WTC11 (cell line): Measurements from ENCODE around the gene ARHGAP20. TPM values are rescaled to one million over a fixed set of nuclear protein-coding genes. Genes with fewer than 3 reads are reported as not detected.

Experiments
- ATAC-seq: fragments of 200-7000 bp; cut with Tn5 transposase; 2 replicates; pipeline ENCODE4 v1.10.0; 2021; ENCODE audit warnings: mild to moderate bottlenecking, moderate library complexity
- CTCF ChIA-PET: fragments of 300-600 bp; sonication (Branson Sonifier 250); formaldehyde crosslinking; loops from one replicate; lab custom pipeline; 2021; ENCODE audit warnings: antibody characterized with exemption; lab: Charles Lee
- POLR2A ChIA-PET: fragments of 350-600 bp; sonication (Branson Sonifier 250); formaldehyde crosslinking; loops from one replicate; lab custom pipeline; 2021; ENCODE audit warnings: antibody characterized with exemption; lab: Charles Lee
- DNase-seq: peaks from one replicate; pipeline ENCODE4 v3.0.0; 2021; ENCODE audit warnings: low spot score
- H3K27ac Mint-ChIP-seq: 2 replicates; pipeline ENCODE4 v1.8.0; 2021; ENCODE audit warnings: mixed read lengths
- H3K27me3 Mint-ChIP-seq: 2 replicates; pipeline ENCODE4 v1.8.0; 2021; ENCODE audit warnings: low read depth, mild to moderate bottlenecking, moderate library complexity, mixed read lengths
- H3K36me3 Mint-ChIP-seq: 2 replicates; pipeline ENCODE4 v1.8.0; 2021; ENCODE audit warnings: mixed read lengths
- H3K4me1 Mint-ChIP-seq: 2 replicates; pipeline ENCODE4 v1.8.0; 2022; ENCODE audit warnings: mixed read lengths
- H3K4me3 Mint-ChIP-seq: 2 replicates; pipeline ENCODE4 v1.8.0; 2021; ENCODE audit warnings: mild to moderate bottlenecking, moderate library complexity, mixed read lengths
- H3K9me3 Mint-ChIP-seq: 2 replicates; pipeline ENCODE4 v1.8.0; 2021; ENCODE audit warnings: mixed read lengths
- CBFB ChIP-seq: sonication (generic); formaldehyde crosslinking; IDR thresholded peaks from 2 replicates; pipeline ENCODE4 v1.8.1; 2022; ENCODE audit warnings: mild to moderate bottlenecking, low read depth, missing genetic modification reagents
- ESRRA ChIP-seq: sonication (generic); formaldehyde crosslinking; IDR thresholded peaks from 2 replicates; pipeline ENCODE4 v1.8.1; 2022; ENCODE audit warnings: mild to moderate bottlenecking, missing genetic modification reagents, borderline replicate concordance
- FOXJ3 ChIP-seq: sonication (generic); formaldehyde crosslinking; IDR thresholded peaks from 2 replicates; pipeline ENCODE4 v1.9.0; 2021; ENCODE audit warnings: missing genetic modification reagents, mild to moderate bottlenecking, borderline replicate concordance
- GRHL2 ChIP-seq: fragments of 250-450 bp; sonication (Bioruptor Pico); IDR thresholded peaks from 2 replicates; pipeline ENCODE4 v1.8.0; 2022; ENCODE audit warnings: mild to moderate bottlenecking, moderate library complexity; ENCODE audit not compliant: insufficient replicate concordance, severe bottlenecking
- GTF2I ChIP-seq: fragments of 250-450 bp; sonication (Bioruptor Pico); conservative IDR thresholded peaks from 2 replicates; pipeline ENCODE4 v1.4.0; 2021; ENCODE audit warnings: mild to moderate bottlenecking
- HMGA2 ChIP-seq: fragments of 250-450 bp; sonication (Bioruptor Pico); IDR thresholded peaks from 2 replicates; pipeline ENCODE4 v1.4.0; 2021; ENCODE audit warnings: mild to moderate bottlenecking, moderate library complexity
- IRF2 ChIP-seq: sonication (generic); formaldehyde crosslinking; IDR thresholded peaks from 2 replicates; pipeline ENCODE4 v1.8.0; 2022; ENCODE audit warnings: low read depth, missing genetic modification reagents, borderline replicate concordance
- JUN ChIP-seq: sonication (generic); formaldehyde crosslinking; IDR thresholded peaks from 2 replicates; pipeline ENCODE4 v1.8.0; 2023; ENCODE audit warnings: mild to moderate bottlenecking, missing genetic modification reagents
- MLX ChIP-seq: sonication (generic); formaldehyde crosslinking; IDR thresholded peaks from 2 replicates; pipeline ENCODE4 v1.8.1; 2023; ENCODE audit warnings: mild to moderate bottlenecking, missing genetic modification reagents, moderate library complexity
- NFE2L1 ChIP-seq: sonication (generic); formaldehyde crosslinking; IDR thresholded peaks from 2 replicates; pipeline ENCODE4 v1.8.1; 2023; ENCODE audit warnings: missing genetic modification reagents
- NR1H2 ChIP-seq: sonication (generic); formaldehyde crosslinking; IDR thresholded peaks from 2 replicates; pipeline ENCODE4 v1.9.0; 2021; ENCODE audit warnings: mild to moderate bottlenecking, moderate library complexity, missing genetic modification reagents
- NR3C1 ChIP-seq: sonication (generic); formaldehyde crosslinking; conservative IDR thresholded peaks from 2 replicates; pipeline ENCODE4 v1.8.1; 2023; ENCODE audit warnings: low read depth, mild to moderate bottlenecking, missing genetic modification reagents
- OVOL2 ChIP-seq: fragments of 250-450 bp; sonication (Bioruptor Pico); IDR thresholded peaks from 2 replicates; pipeline ENCODE4 v1.9.0; 2021; ENCODE audit warnings: mild to moderate bottlenecking, borderline replicate concordance
- SP1 ChIP-seq: sonication (generic); formaldehyde crosslinking; conservative IDR thresholded peaks from 2 replicates; pipeline ENCODE4 v1.8.1; 2022; ENCODE audit warnings: missing genetic modification reagents
- ZBTB21 ChIP-seq: sonication (generic); formaldehyde crosslinking; IDR thresholded peaks from 2 replicates; pipeline ENCODE4 v1.8.1; 2023; ENCODE audit warnings: mild to moderate bottlenecking, missing genetic modification reagents, borderline replicate concordance
- ZBTB43 ChIP-seq: sonication (generic); formaldehyde crosslinking; IDR thresholded peaks from 2 replicates; pipeline ENCODE4 v1.8.1; 2023; ENCODE audit warnings: mild to moderate bottlenecking, missing genetic modification reagents
- ZNF317 ChIP-seq: sonication (generic); formaldehyde crosslinking; IDR thresholded peaks from 2 replicates; pipeline ENCODE4 v1.8.1; 2023; ENCODE audit warnings: low read depth, mild to moderate bottlenecking, moderate library complexity, missing genetic modification reagents, borderline replicate concordance
- ZNF423 ChIP-seq: fragments of 250-450 bp; sonication (Bioruptor Pico); IDR thresholded peaks from 2 replicates; pipeline ENCODE4 v2.1.2; 2022; ENCODE audit warnings: mild to moderate bottlenecking, moderate library complexity
- ZNF671 ChIP-seq: fragments of 250-450 bp; sonication (Bioruptor Pico); IDR thresholded peaks from 2 replicates; pipeline ENCODE4 v1.8.0; 2021; ENCODE audit warnings: mild to moderate bottlenecking
- total RNA-seq: library from RNA; stranded (reverse); gene quantifications from 3 replicates; pipeline ENCODE4 v1.2.3, GENCODE V29; 2021
- TF ChIP-seq, protein P1 (sequence below): fragments of 200-600 bp; IDR thresholded peaks from 2 replicates; pipeline ENCODE4 v1.8.0; 2022; ENCODE audit warnings: antibody characterized with exemption
- TF ChIP-seq, protein P2 (sequence below): fragments of 250-450 bp; sonication (Bioruptor Pico); IDR thresholded peaks from 2 replicates; pipeline ENCODE4 v2.1.2; 2022; ENCODE audit warnings: mild to moderate bottlenecking, moderate library complexity
- TF ChIP-seq, protein P3 (sequence below): fragments of 250-450 bp; sonication (Bioruptor Pico); IDR thresholded peaks from 2 replicates; pipeline ENCODE4 v1.9.0; 2021; ENCODE audit warnings: moderate library complexity, mild to moderate bottlenecking, inconsistent platforms, borderline replicate concordance
- TF ChIP-seq, protein P4 (sequence below): sonication (generic); formaldehyde crosslinking; IDR thresholded peaks from 2 replicates; pipeline ENCODE4 v1.8.1; 2022; ENCODE audit warnings: low read depth, missing genetic modification reagents, borderline replicate concordance
- TF ChIP-seq, protein P5 (sequence below): sonication (generic); formaldehyde crosslinking; IDR thresholded peaks from 2 replicates; pipeline ENCODE4 v1.8.1; 2022; ENCODE audit warnings: missing genetic modification reagents, borderline replicate concordance
- TF ChIP-seq, protein P6 (sequence below): sonication (generic); formaldehyde crosslinking; IDR thresholded peaks from 2 replicates; pipeline ENCODE4 v1.8.1; 2022; ENCODE audit warnings: mild to moderate bottlenecking, missing genetic modification reagents, moderate library complexity, borderline replicate concordance

ARHGAP20 gene
- total RNA-seq, 1 experiment from 2014 or later, result 0.15 TPM

DNA sequence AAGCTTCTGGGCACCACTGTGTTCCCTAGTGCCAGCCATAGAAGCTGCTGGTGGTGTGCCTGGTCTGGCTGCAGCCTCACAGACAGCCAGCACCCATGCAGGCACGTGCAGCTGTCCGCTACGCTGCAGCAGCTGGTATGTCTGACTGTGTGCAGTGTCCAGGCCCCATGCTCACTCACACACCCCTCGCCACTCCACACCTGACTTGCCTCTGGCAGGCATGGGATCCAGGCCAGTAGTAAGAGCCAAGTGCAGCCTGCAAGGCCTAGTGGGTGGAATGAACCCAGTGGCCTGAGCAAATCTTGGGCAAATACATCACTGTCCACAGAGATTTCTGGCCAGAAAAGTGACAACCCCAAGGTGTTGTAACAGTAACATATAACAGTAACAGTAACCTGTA lies 111.9 kb downstream of the ARHGAP20 start (continued):
- TF ChIP-seq, protein P1, sequence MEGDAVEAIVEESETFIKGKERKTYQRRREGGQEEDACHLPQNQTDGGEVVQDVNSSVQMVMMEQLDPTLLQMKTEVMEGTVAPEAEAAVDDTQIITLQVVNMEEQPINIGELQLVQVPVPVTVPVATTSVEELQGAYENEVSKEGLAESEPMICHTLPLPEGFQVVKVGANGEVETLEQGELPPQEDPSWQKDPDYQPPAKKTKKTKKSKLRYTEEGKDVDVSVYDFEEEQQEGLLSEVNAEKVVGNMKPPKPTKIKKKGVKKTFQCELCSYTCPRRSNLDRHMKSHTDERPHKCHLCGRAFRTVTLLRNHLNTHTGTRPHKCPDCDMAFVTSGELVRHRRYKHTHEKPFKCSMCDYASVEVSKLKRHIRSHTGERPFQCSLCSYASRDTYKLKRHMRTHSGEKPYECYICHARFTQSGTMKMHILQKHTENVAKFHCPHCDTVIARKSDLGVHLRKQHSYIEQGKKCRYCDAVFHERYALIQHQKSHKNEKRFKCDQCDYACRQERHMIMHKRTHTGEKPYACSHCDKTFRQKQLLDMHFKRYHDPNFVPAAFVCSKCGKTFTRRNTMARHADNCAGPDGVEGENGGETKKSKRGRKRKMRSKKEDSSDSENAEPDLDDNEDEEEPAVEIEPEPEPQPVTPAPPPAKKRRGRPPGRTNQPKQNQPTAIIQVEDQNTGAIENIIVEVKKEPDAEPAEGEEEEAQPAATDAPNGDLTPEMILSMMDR, result no peak
- TF ChIP-seq GRHL2 (CRISPR knock-in tag) (no peak), NFE2L1 (CRISPR knock-in tag) (no peak), IRF2 (CRISPR knock-in tag) (no peak), ZNF423 (CRISPR knock-in tag) (no peak), ZNF317 (CRISPR knock-in tag) (no peak), NR3C1 (CRISPR knock-in tag) (no peak), SP1 (CRISPR knock-in tag) (no peak)
- TF ChIP-seq, protein P2, sequence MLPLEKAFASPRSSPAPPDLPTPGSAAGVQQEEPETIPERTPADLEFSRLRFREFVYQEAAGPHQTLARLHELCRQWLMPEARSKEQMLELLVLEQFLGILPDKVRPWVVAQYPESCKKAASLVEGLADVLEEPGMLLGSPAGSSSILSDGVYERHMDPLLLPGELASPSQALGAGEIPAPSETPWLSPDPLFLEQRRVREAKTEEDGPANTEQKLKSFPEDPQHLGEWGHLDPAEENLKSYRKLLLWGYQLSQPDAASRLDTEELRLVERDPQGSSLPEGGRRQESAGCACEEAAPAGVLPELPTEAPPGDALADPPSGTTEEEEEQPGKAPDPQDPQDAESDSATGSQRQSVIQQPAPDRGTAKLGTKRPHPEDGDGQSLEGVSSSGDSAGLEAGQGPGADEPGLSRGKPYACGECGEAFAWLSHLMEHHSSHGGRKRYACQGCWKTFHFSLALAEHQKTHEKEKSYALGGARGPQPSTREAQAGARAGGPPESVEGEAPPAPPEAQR, result no peak
- TF ChIP-seq, protein P3, sequence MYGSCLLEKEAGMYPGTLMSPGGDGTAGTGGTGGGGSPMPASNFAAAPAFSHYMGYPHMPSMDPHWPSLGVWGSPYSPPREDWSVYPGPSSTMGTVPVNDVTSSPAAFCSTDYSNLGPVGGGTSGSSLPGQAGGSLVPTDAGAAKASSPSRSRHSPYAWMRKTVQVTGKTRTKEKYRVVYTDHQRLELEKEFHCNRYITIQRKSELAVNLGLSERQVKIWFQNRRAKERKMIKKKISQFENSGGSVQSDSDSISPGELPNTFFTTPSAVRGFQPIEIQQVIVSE (CRISPR knock-in tag), result no peak
- TF ChIP-seq, all 79 proteins: peak for 0

DNA sequence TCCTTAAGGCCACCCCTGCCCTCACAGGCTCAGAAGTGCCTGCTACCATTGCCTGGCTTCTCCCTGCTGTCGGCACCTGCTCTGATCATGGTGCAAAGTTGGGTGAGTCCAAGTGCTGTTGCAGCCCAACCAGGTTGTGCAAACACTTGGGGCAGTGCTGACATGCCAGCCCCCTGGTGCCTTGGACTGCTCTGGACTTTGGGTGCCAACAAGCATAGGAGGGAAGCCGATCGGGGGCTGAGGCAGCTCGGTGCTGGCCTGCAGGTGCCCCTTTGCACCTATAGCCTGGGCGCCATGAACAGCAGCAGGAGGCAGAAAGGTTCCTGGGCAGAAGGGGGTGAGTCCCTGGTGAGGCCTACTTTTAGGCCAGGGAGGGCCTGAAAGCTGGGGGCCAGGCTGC lies 113.0 kb downstream of the ARHGAP20 start:
- ATAC-seq (no peak), DNase-seq (no peak)
- no peak overlapping the region for H3K4me3 Mint-ChIP-seq
- H3K27me3 Mint-ChIP-seq, result no peaks in the 10 kb centered on the region
- ChIA-PET CTCF (no interaction called here), POLR2A (no interaction called here)
- H3K36me3 Mint-ChIP-seq, result no peaks in the 10 kb centered on the region
- no peak overlapping the region for H3K27ac Mint-ChIP-seq
- peaks cover 8% of the 10 kb centered on the region; the same call in 1 of the 2 replicates for H3K9me3 Mint-ChIP-seq
- TF ChIP-seq, protein P4, sequence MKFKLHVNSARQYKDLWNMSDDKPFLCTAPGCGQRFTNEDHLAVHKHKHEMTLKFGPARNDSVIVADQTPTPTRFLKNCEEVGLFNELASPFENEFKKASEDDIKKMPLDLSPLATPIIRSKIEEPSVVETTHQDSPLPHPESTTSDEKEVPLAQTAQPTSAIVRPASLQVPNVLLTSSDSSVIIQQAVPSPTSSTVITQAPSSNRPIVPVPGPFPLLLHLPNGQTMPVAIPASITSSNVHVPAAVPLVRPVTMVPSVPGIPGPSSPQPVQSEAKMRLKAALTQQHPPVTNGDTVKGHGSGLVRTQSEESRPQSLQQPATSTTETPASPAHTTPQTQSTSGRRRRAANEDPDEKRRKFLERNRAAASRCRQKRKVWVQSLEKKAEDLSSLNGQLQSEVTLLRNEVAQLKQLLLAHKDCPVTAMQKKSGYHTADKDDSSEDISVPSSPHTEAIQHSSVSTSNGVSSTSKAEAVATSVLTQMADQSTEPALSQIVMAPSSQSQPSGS (CRISPR knock-in tag), result no peak
- no peak for TF ChIP-seq HMGA2 (CRISPR knock-in tag)
- no peaks in the 10 kb centered on the region for H3K4me1 Mint-ChIP-seq

DNA sequence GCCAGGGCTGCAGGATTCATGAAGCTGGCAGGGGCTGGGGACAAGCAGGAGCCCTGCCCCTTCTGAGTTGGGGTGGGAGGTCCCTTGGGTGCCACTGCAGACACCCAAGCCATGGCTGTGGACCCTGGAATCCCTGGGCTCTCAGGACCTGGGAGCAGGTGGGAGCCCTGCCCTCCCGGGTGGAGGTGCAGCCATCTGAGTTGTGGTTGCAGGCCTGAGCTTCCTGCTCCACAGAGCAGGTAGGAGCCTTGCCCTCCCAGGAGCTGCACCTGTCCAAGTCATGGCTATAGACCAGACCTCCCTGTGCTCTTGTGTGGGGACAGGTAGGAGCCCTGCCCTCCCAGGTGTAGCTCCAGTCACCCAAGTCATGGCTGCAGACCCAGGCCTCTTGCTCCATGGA lies 113.5 kb downstream of the ARHGAP20 start:
- no peak for ATAC-seq
- POLR2A ChIA-PET, result interaction anchor here (0.7 kb wide), 1 partner anchor 31 kb away, joined by 3 read pairs; no protein-coding TSS in a partner anchor
- Mint-ChIP-seq H3K36me3 (no peaks in the 10 kb centered on the region), H3K4me3 (no peak overlapping the region), H3K27ac (no peak overlapping the region), H3K9me3 (peaks cover 8% of the 10 kb centered on the region; the same call in 1 of the 2 replicates), H3K27me3 (no peaks in the 10 kb centered on the region), H3K4me1 (no peaks in the 10 kb centered on the region)
- DNase-seq, result no peak
- CTCF ChIA-PET, result no interaction called here
- no peak for TF ChIP-seq CBFB (CRISPR knock-in tag)
- no peak for TF ChIP-seq ZNF671 (CRISPR knock-in tag)
- no peak for TF ChIP-seq ESRRA (CRISPR knock-in tag)
- TF ChIP-seq, protein P5, sequence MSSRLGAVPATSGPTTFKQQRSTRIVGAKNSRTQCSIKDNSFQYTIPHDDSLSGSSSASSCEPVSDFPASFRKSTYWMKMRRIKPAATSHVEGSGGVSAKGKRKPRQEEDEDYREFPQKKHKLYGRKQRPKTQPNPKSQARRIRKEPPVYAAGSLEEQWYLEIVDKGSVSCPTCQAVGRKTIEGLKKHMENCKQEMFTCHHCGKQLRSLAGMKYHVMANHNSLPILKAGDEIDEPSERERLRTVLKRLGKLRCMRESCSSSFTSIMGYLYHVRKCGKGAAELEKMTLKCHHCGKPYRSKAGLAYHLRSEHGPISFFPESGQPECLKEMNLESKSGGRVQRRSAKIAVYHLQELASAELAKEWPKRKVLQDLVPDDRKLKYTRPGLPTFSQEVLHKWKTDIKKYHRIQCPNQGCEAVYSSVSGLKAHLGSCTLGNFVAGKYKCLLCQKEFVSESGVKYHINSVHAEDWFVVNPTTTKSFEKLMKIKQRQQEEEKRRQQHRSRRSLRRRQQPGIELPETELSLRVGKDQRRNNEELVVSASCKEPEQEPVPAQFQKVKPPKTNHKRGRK (CRISPR knock-in tag), result no peak
- TF ChIP-seq NR1H2 (CRISPR knock-in tag), result no peak
- no peak for TF ChIP-seq JUN (CRISPR knock-in tag)
- TF ChIP-seq FOXJ3, result no peak
- no peak for TF ChIP-seq MLX (CRISPR knock-in tag)
- TF ChIP-seq ZBTB43, result no peak
- TF ChIP-seq ZBTB21 (CRISPR knock-in tag), result no peak
- no peak for TF ChIP-seq GTF2I (CRISPR knock-in tag)
- TF ChIP-seq OVOL2 (CRISPR knock-in tag), result no peak
- TF ChIP-seq, protein P6, sequence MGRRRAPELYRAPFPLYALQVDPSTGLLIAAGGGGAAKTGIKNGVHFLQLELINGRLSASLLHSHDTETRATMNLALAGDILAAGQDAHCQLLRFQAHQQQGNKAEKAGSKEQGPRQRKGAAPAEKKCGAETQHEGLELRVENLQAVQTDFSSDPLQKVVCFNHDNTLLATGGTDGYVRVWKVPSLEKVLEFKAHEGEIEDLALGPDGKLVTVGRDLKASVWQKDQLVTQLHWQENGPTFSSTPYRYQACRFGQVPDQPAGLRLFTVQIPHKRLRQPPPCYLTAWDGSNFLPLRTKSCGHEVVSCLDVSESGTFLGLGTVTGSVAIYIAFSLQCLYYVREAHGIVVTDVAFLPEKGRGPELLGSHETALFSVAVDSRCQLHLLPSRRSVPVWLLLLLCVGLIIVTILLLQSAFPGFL (CRISPR knock-in tag), result no peak
